Right renal pelvis (tissue), 4 donors: ENCODE measurements around the gene SCGB1C2. TPM values are rescaled to one million over a fixed set of nuclear protein-coding genes. Genes with fewer than 3 reads are reported as not detected.

ENCODE experiments used
- polyA plus RNA-seq, 4 donors: library from polyadenylated mRNA; unstranded; fragments of 120-200 nt; gene quantifications; one replicate each; pipeline ENCODE4 v1.2.1, GENCODE V29; 2013; ENCODE audit not compliant: insufficient read length in 4 of 4

Gene SCGB1C2
- polyA plus RNA-seq, 4 donors, result 1.6 to 2.6 (median 2.0) TPM

Other genes with a start within 250 kb of the SCGB1C2 start
- 10 to 100 TPM; 61.7 to 79.6 (median 73.0) TPM for gene DOC2B, start 44.1 kb downstream of the SCGB1C2 start, polyA plus RNA-seq
- gene RPH3AL, start 215.2 kb downstream of the SCGB1C2 start, polyA plus RNA-seq, result 10 to 100 TPM; 13.1 to 27.4 (median 18.7) TPM